Muscle layer of duodenum (tissue), 2 donors: ENCODE results near the gene DDX51.
A peak's percentile ranks its signal among the peaks of the same experiment; 100 is the strongest.
"Not testable (repeated sequence)": the region's sequence is repeated elsewhere in the genome, so short reads cannot be mapped to it uniquely, and the experiment has no call there.

Source experiments
- H3K27ac ChIP-seq: one replicate; pipeline ENCODE4 v1.7.0; 2013; ENCODE audit warnings: mild to moderate bottlenecking, low read length
- H3K27me3 ChIP-seq: one replicate; pipeline ENCODE4 v1.7.0; 2013; ENCODE audit warnings: low read depth, mild to moderate bottlenecking, control low read depth, low read length
- H3K36me3 ChIP-seq, 2 donors: one replicate each; pipeline ENCODE4 v1.7.0; 2013; ENCODE audit warnings: low read length in 2 of 2, control low read depth in 1 of 2, mild to moderate bottlenecking in 1 of 2; ENCODE audit not compliant: insufficient read depth in 2 of 2, control insufficient read depth in 1 of 2
- H3K4me1 ChIP-seq, 2 donors: one replicate each; pipeline ENCODE4 v1.7.0; 2013; ENCODE audit warnings: low read length in 2 of 2, mild to moderate bottlenecking in 2 of 2, control low read depth in 1 of 2, moderate library complexity in 1 of 2; ENCODE audit not compliant: insufficient read depth in 2 of 2, control insufficient read depth in 1 of 2
- H3K4me3 ChIP-seq, 2 donors: one replicate each; pipeline ENCODE4 v1.7.0; 2013; ENCODE audit warnings: low read length in 2 of 2, low read depth in 1 of 2, mild to moderate bottlenecking in 1 of 2
- H3K9me3 ChIP-seq, 2 donors: one replicate each; pipeline ENCODE4 v1.7.0; 2013; ENCODE audit warnings: low read length in 2 of 2, control low read depth in 1 of 2, mild to moderate bottlenecking in 1 of 2; ENCODE audit not compliant: control insufficient read depth in 1 of 2
- donor health status: healthy.

DDX51 gene

GRCh38 chr12:132149526-132149925 is 5.4 kb upstream of the DDX51 start:
- H3K9me3 ChIP-seq, H3K4me3 ChIP-seq, H3K27ac ChIP-seq, H3K27me3 ChIP-seq: not testable (repeated sequence)
- Histone ChIP-seq H3K4me1 (peaks cover 4 to 15% of the 10 kb centered on the region in 2 donors), H3K36me3 (peaks cover 8 to 34% of the 10 kb centered on the region in 2 donors)

- H3K4me3 ChIP-seq, result no peak overlapping the region
- H3K9me3 ChIP-seq, result no peaks in the 10 kb centered on the region
- H3K27ac ChIP-seq, result no peak overlapping the region
- H3K4me1 ChIP-seq, result peaks cover 4 to 11% of the 10 kb centered on the region in 2 donors
- peaks cover 8 to 34% of the 10 kb centered on the region in 2 donors for H3K36me3 ChIP-seq
- H3K27me3 ChIP-seq, result no peaks in the 10 kb centered on the region
Measured at GRCh38 chr12:132148368-132149045, 4.4 kb upstream of the DDX51 start.

- peaks cover 8 to 34% of the 10 kb centered on the region in 2 donors for H3K36me3 ChIP-seq
- no peaks in the 10 kb centered on the region for H3K27me3 ChIP-seq
Measured at GRCh38 chr12:132147423-132148367, 3.6 kb upstream of the DDX51 start.

GRCh38 chr12:132146772-132147422 is 2.8 kb upstream of the DDX51 start:
- Histone ChIP-seq H3K27ac (no peak overlapping the region), H3K36me3 (peaks cover 14 to 28% of the 10 kb centered on the region in 2 donors), H3K4me3 (no peak overlapping the region), H3K27me3 (no peaks in the 10 kb centered on the region), H3K9me3 (no peaks in the 10 kb centered on the region), H3K4me1 (peaks cover 4 to 24% of the 10 kb centered on the region in 2 donors)

More at GRCh38 chr12:132147423-132148367, 3.6 kb upstream of the DDX51 start:
- no peaks in the 10 kb centered on the region for H3K9me3 ChIP-seq
- H3K27ac ChIP-seq, result no peak overlapping the region
- peaks cover 4 to 18% of the 10 kb centered on the region in 2 donors for H3K4me1 ChIP-seq
- no peak overlapping the region for H3K4me3 ChIP-seq

- Histone ChIP-seq H3K36me3 (peaks cover 16 to 28% of the 10 kb centered on the region in 2 donors), H3K9me3 (no peaks in the 10 kb centered on the region), H3K4me3 (no peak overlapping the region)
Measured at GRCh38 chr12:132146098-132146497, 2.0 kb upstream of the DDX51 start.

GRCh38 chr12:132145334-132145733 is 1.2 kb upstream of the DDX51 start:
- H3K27ac ChIP-seq, result no peak overlapping the region
- H3K9me3 ChIP-seq, result no peaks in the 10 kb centered on the region
- H3K36me3 ChIP-seq, result peaks cover 20 to 30% of the 10 kb centered on the region in 2 donors
- peaks cover 4 to 24% of the 10 kb centered on the region in 2 donors for H3K4me1 ChIP-seq
- H3K27me3 ChIP-seq, result no peaks in the 10 kb centered on the region
- H3K4me3 ChIP-seq, result peak overlapping the region; percentile 66 to 91

More at GRCh38 chr12:132146098-132146497, 2.0 kb upstream of the DDX51 start:
- Histone ChIP-seq H3K27ac (no peak overlapping the region), H3K27me3 (no peaks in the 10 kb centered on the region), H3K4me1 (peaks cover 4 to 24% of the 10 kb centered on the region in 2 donors)

GRCh38 chr12:132144810-132145168 is 670 bp upstream of the DDX51 start:
- peaks cover 21 to 35% of the 10 kb centered on the region in 2 donors for H3K36me3 ChIP-seq

GRCh38 chr12:132143336-132144071 is 615 bp downstream of the DDX51 start:
- no peaks in the 10 kb centered on the region for H3K27me3 ChIP-seq
- H3K36me3 ChIP-seq, result peaks cover 26 to 46% of the 10 kb centered on the region in 2 donors
- peaks cover 4 to 24% of the 10 kb centered on the region in 2 donors for H3K4me1 ChIP-seq
- no peaks in the 10 kb centered on the region for H3K9me3 ChIP-seq
- peak overlapping the region; percentile 74 to 91 for H3K4me3 ChIP-seq
- no peak overlapping the region for H3K27ac ChIP-seq

More at GRCh38 chr12:132144810-132145168, 670 bp upstream of the DDX51 start:
- no peaks in the 10 kb centered on the region for H3K27me3 ChIP-seq
- H3K27ac ChIP-seq, result peak overlapping the region; percentile 4
- H3K4me3 ChIP-seq, result peak overlapping the region; percentile 66 to 91
- no peaks in the 10 kb centered on the region for H3K9me3 ChIP-seq
- peaks cover 4 to 24% of the 10 kb centered on the region in 2 donors for H3K4me1 ChIP-seq

- H3K36me3 ChIP-seq, result peaks cover 26 to 45% of the 10 kb centered on the region in 2 donors
- H3K27me3 ChIP-seq, result no peaks in the 10 kb centered on the region
- no peaks in the 10 kb centered on the region for H3K9me3 ChIP-seq
- H3K27ac ChIP-seq, result no peak overlapping the region
- peaks cover 4 to 24% of the 10 kb centered on the region in 2 donors for H3K4me1 ChIP-seq
- H3K4me3 ChIP-seq, result peak overlapping the region; percentile 74 to 91
Measured at GRCh38 chr12:132142679-132143335, 1.3 kb downstream of the DDX51 start.

GRCh38 chr12:132141976-132142678 is 2.0 kb downstream of the DDX51 start:
- H3K36me3 ChIP-seq, result peaks cover 26 to 39% of the 10 kb centered on the region in 2 donors
- H3K4me1 ChIP-seq, result peaks cover 4 to 24% of the 10 kb centered on the region in 2 donors
- no peaks in the 10 kb centered on the region for H3K27me3 ChIP-seq
- no peak overlapping the region for H3K27ac ChIP-seq
- H3K4me3 ChIP-seq, result no peak overlapping the region
- no peaks in the 10 kb centered on the region for H3K9me3 ChIP-seq
